ENCODE results near the gene ARHGAP8.
"Not testable (repeated sequence)": the region's sequence is repeated elsewhere in the genome, so short reads cannot be mapped to it uniquely, and the experiment has no call there.

The ARHGAP8 gene

DNA sequence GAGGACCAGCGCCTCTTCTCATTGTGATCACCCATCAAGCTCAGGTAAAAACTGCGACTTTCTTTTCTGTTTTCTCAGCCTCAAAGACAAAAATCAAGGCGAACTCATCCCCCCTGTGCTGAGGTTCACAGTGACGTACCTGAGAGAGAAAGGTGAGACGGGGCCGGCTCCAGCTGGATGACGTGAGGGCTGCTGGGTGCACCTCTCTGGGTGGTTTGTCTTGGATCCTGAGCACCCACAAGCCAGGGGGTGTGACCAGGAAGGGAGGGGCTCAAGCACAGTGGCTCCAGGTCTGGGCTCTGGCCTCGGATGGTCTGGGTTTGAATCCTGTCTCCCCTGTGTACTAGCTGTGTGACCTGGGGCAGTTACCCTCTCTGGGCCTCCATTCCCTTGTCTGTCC, 92.8 kb downstream of the ARHGAP8 start:
- no peak overlapping the region for H3K9ac ChIP-seq (ENCODE audit: low read depth, low read length)
- peaks cover 4% of the 10 kb centered on the region; the same call in 1 of the 2 replicates for H3K36me3 ChIP-seq (ENCODE audit: insufficient read depth, low read depth, low read length)
- no peaks in the 10 kb centered on the region for H3K4me1 ChIP-seq (ENCODE audit: insufficient read depth, low read length)
- no peaks in the 10 kb centered on the region for H3K9me3 ChIP-seq (ENCODE audit: insufficient read depth, low read depth, low read length)
- no peak overlapping the region for H3K4me3 ChIP-seq (ENCODE audit: low read length)
- H3K27me3 ChIP-seq (ENCODE audit: insufficient read depth, low read length), result no peaks in the 10 kb centered on the region
- no peak overlapping the region for H3K27ac ChIP-seq (ENCODE audit: low read length)

DNA sequence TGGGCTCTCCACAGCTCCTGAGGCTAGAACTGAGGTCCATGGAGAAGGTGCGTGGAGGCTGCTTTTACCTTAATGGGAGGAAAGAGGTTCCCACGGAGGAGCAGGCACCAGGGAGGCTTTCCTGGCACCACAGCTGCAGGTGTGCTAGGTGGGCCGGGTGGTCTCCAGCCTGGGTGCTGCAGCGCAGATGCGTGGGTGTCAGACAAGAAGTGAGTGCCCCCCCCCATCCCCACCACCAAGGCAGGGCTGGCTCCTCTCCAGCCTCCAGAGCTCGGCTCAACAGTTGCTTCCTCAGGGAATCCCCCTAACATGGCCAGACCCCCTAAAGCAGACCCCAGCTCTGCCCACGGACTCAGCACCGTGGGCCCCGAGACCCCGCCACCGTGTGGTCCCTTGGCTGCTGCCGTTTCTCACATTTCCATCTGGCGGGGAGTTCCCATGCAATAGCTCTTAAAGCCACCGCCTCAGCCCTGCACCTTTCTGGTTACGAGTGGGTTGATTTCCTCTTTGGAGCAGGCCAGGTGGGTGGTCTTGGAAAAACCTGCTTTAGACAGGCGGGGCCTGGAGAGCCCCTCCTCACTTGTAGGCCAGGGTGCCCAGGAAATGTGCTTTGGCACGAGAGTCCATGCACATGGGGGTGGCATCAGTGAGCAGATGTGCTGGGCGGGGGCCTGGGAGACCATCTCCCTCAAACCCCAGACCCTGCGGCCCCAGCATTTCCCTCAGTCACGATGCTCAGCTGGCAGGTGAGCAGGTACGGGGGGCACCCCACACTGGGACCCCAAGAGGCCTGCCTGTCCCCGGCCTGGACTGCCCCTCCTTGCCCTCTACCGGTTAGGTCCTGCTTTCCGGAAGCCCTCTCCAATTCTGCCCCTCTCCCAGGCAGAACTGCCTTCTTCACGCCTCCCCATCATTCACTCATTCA, 93.7 kb downstream of the ARHGAP8 start:
- Histone ChIP-seq H3K9ac (ENCODE audit: low read depth, low read length) (no peak overlapping the region), H3K9me3 (ENCODE audit: insufficient read depth, low read depth, low read length) (no peaks in the 10 kb centered on the region), H3K4me1 (ENCODE audit: insufficient read depth, low read length) (no peaks in the 10 kb centered on the region), H3K36me3 (ENCODE audit: insufficient read depth, low read depth, low read length) (peaks cover 4% of the 10 kb centered on the region; the same call in 1 of the 2 replicates), H3K27ac (ENCODE audit: low read length) (no peak overlapping the region), H3K27me3 (ENCODE audit: insufficient read depth, low read length) (no peaks in the 10 kb centered on the region), H3K4me3 (ENCODE audit: low read length) (no peak overlapping the region)

DNA sequence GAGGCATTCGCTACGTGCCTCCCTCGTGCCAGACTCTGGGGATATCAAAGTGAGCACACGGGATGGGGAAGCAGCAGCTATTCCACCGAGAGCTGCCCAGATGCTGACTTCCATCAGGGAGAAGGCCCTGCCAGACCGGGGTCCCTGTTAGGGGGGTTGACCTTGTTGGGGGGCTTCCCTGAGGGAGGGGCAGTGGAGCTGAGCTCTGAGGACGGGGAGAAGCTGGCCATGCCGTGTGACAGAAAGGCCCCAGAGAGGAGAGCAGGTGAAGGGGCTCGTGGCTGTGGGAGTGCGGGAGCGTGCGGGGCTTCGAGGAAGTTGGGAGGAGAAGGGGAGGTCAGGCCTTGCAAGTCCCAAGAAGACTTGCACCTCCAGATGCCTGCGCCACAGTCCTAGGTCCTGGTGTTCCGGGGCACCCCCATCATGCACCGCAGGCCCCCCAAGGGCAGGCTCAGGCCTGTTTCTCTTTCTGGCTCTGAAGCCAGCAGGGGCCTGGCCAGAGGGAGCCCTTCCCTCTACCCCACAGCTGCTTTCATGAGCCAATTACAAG, 94.4 kb downstream of the ARHGAP8 start:
- Histone ChIP-seq H3K27ac (ENCODE audit: low read length) (no peak overlapping the region), H3K36me3 (ENCODE audit: insufficient read depth, low read depth, low read length) (peaks cover 4% of the 10 kb centered on the region; the same call in 1 of the 2 replicates), H3K4me3 (ENCODE audit: low read length) (no peak overlapping the region), H3K27me3 (ENCODE audit: insufficient read depth, low read length) (no peaks in the 10 kb centered on the region), H3K4me1 (ENCODE audit: insufficient read depth, low read length) (no peaks in the 10 kb centered on the region), H3K9ac (ENCODE audit: low read depth, low read length) (no peak overlapping the region), H3K9me3 (ENCODE audit: insufficient read depth, low read depth, low read length) (no peaks in the 10 kb centered on the region)

DNA sequence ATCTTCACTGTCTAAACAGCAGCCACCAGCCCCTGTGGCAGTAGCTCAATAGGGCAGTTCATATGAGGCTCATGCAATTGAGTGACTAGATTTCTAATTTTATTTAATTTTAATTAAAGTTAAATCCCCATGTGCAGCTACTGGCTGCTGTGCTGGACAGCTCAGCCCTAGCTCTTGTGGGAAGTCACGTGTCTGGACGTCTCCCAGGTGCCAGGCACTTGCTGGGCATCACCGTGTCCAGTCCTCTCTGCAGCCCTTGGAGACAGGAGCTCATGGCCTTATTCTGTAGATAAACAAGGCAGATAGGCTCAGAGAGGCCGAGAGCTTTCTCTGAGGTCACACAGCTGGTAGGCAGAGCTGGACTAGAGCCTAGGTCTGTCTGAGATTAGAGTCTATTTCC, 95.0 kb downstream of the ARHGAP8 start:
- Histone ChIP-seq H3K4me3 (ENCODE audit: low read length) (no peak overlapping the region), H3K27me3 (ENCODE audit: insufficient read depth, low read length) (no peaks in the 10 kb centered on the region), H3K36me3 (ENCODE audit: insufficient read depth, low read depth, low read length) (peaks cover 4% of the 10 kb centered on the region; the same call in 1 of the 2 replicates), H3K9me3 (ENCODE audit: insufficient read depth, low read depth, low read length) (no peaks in the 10 kb centered on the region), H3K9ac (ENCODE audit: low read depth, low read length) (no peak overlapping the region), H3K4me1 (ENCODE audit: insufficient read depth, low read length) (no peaks in the 10 kb centered on the region), H3K27ac (ENCODE audit: low read length) (no peak overlapping the region)

DNA sequence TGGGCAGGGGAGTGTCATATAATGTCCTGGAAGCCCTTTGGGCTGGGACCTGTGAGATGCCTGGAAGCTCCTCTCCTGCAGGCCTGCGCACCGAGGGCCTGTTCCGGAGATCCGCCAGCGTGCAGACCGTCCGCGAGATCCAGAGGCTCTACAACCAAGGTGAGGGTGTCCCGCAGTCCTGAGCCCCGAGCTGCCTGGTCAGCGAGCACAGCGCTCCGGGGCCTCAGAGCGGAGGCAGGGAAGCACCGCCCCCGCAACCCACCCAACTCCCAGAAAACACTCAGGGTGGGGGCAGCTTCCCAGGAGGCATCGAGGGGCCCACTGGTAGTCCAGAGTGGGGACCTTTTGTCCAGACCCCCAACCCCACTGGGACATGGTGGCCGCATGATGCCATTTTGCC, 95.5 kb downstream of the ARHGAP8 start:
- H3K27me3 ChIP-seq (ENCODE audit: insufficient read depth, low read length), result no peaks in the 10 kb centered on the region
- no peaks in the 10 kb centered on the region for H3K4me1 ChIP-seq (ENCODE audit: insufficient read depth, low read length)
- H3K9me3 ChIP-seq (ENCODE audit: insufficient read depth, low read depth, low read length), result no peaks in the 10 kb centered on the region
- H3K4me3 ChIP-seq (ENCODE audit: low read length), result no peak overlapping the region
- H3K9ac ChIP-seq (ENCODE audit: low read depth, low read length), result no peak overlapping the region
- H3K27ac ChIP-seq (ENCODE audit: low read length), result no peak overlapping the region
- peaks cover 4% of the 10 kb centered on the region; the same call in 1 of the 2 replicates for H3K36me3 ChIP-seq (ENCODE audit: insufficient read depth, low read depth, low read length)

DNA sequence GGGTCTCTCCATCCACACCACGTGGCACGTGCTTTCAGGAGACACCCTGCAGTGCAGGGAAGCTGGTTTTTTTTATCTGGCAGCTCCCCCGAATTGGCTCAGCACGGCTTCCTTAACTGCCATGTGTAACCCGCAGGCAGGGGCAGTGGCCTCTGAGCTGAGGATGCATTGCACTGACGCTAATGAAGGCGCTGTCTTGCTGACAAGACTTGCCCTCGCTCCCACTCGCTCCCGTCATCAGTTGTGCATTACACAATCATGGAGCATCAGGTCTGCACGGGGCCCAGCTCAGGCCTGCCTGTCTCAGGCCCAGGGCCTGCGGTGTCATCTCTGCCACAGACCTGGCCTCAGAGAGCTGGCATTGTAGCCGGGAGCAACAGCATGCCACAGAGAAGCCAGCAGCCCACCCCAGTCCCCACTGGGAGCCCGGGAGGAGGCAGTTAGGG, 95.9 kb downstream of the ARHGAP8 start:
- H3K27me3 ChIP-seq (ENCODE audit: insufficient read depth, low read length), result no peaks in the 10 kb centered on the region
- H3K4me1 ChIP-seq (ENCODE audit: insufficient read depth, low read length), result no peaks in the 10 kb centered on the region
- peaks cover 4% of the 10 kb centered on the region; the same call in 1 of the 2 replicates for H3K36me3 ChIP-seq (ENCODE audit: insufficient read depth, low read depth, low read length)
- H3K9ac ChIP-seq (ENCODE audit: low read depth, low read length), result no peak overlapping the region
- no peak overlapping the region for H3K27ac ChIP-seq (ENCODE audit: low read length)
- H3K4me3 ChIP-seq (ENCODE audit: low read length), result no peak overlapping the region
- H3K9me3 ChIP-seq (ENCODE audit: insufficient read depth, low read depth, low read length), result no peaks in the 10 kb centered on the region

DNA sequence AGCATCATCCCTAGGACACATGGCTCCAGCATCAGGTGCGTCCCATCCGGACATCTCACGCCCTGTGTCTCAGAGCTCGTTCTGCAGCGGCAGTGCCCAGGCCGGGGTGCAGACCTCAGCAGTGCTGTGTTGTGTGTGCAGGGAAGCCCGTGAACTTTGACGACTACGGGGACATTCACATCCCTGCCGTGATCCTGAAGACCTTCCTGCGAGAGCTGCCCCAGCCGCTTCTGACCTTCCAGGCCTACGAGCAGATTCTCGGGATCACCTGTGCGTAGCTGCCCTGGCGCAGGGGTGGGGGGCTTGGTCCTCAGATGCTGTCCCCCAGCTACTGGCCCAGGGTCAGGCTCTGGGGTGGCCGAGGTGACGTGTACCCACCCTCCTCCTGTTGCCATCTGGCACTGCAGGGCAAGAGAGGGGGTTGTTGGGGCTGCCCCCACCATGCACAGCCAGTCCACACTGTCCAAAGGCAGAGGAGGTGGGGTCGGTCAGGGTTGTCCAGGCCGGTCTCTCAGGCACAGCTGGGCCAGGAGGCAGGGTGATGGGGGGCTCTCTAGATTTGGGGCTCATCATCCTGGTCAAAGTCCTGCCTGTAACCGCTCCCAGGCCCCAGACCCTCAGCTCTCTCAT, 96.5 kb downstream of the ARHGAP8 start:
- no peak overlapping the region for H3K9ac ChIP-seq (ENCODE audit: low read depth, low read length)
- no peaks in the 10 kb centered on the region for H3K27me3 ChIP-seq (ENCODE audit: insufficient read depth, low read length)
- no peak overlapping the region for H3K4me3 ChIP-seq (ENCODE audit: low read length)
- no peaks in the 10 kb centered on the region for H3K4me1 ChIP-seq (ENCODE audit: insufficient read depth, low read length)
- peaks cover 4% of the 10 kb centered on the region; the same call in 1 of the 2 replicates for H3K36me3 ChIP-seq (ENCODE audit: insufficient read depth, low read depth, low read length)
- H3K27ac ChIP-seq (ENCODE audit: low read length), result no peak overlapping the region
- H3K9me3 ChIP-seq (ENCODE audit: insufficient read depth, low read depth, low read length), result no peaks in the 10 kb centered on the region

DNA sequence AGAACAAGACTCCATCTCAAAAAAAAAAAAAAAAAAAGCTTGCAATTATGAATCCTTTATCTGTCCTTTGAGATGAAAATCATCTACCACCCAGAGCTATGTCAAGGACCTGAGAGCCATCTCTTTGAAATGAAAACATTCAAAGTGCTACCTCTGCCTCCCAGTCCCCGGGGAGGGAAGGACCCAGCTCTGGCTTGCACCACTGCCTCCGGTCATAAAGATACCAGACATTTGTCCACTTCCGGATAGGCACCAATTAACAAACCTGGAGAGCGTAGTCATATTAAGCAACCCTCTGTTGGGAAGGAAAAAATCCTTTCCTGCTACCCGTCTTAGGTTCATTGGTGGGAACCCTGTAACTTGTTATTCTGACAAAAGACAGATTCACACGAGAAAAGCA, 98.6 kb downstream of the ARHGAP8 start:
- no peaks in the 10 kb centered on the region for H3K27me3 ChIP-seq (ENCODE audit: insufficient read depth, low read length)
- no peak overlapping the region for H3K4me3 ChIP-seq (ENCODE audit: low read length)
- H3K9ac ChIP-seq (ENCODE audit: low read depth, low read length), result no peak overlapping the region
- H3K9me3 ChIP-seq (ENCODE audit: insufficient read depth, low read depth, low read length), result no peaks in the 10 kb centered on the region
- H3K4me1 ChIP-seq (ENCODE audit: insufficient read depth, low read length), result no peaks in the 10 kb centered on the region
- H3K36me3 ChIP-seq (ENCODE audit: insufficient read depth, low read depth, low read length), result peaks cover 6% of the 10 kb centered on the region; the same call in 1 of the 2 replicates
- no peak overlapping the region for H3K27ac ChIP-seq (ENCODE audit: low read length)

DNA sequence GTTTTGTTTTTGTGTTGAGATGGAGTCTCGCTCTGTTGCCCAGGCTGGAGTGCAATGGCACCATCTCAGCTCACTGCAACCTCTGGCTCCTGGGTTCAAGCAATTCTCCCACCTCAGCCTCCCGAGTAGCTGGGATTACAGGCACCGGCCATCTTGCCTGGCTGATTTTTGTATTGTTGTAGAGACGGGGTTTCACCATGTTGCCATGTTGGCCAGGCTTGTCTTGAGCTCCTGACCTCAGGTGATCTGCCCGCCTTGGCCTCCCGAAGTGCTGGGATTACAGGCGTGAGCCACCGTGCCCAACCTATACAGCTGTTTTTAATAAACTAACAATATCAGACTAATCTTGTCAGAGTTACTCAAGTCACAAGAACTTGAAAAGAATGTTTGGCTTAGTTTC, 102.3 kb downstream of the ARHGAP8 start:
- not testable (repeated sequence) for H3K27me3 ChIP-seq (ENCODE audit: insufficient read depth, low read length); H3K9me3 ChIP-seq (ENCODE audit: insufficient read depth, low read depth, low read length); H3K4me3 ChIP-seq (ENCODE audit: low read length); H3K9ac ChIP-seq (ENCODE audit: low read depth, low read length); H3K27ac ChIP-seq (ENCODE audit: low read length); H3K4me1 ChIP-seq (ENCODE audit: insufficient read depth, low read length); H3K36me3 ChIP-seq (ENCODE audit: insufficient read depth, low read depth, low read length)

DNA sequence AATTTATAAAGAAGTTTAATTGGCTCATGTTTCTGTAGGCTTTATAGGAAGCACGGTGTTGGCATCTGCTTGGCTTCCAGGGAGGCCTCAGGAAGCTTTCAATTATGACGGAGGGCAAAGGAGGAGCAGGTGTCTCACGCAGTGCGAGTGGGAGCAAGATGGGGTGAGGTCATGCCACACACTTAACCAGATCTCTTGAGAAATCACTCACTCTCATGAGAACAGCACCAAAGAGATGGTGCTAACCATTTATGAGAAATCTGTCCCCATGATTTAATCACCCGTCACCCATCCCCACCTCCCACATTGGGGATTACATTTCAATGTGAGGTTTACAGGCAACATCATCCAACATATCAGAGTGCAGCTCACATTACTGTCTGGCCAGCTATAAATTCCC, 103.5 kb downstream of the ARHGAP8 start:
- Histone ChIP-seq H3K9ac (ENCODE audit: low read depth, low read length) (no peak overlapping the region), H3K27me3 (ENCODE audit: insufficient read depth, low read length) (no peaks in the 10 kb centered on the region), H3K9me3 (ENCODE audit: insufficient read depth, low read depth, low read length) (no peaks in the 10 kb centered on the region), H3K4me3 (ENCODE audit: low read length) (no peak overlapping the region), H3K4me1 (ENCODE audit: insufficient read depth, low read length) (no peaks in the 10 kb centered on the region), H3K27ac (ENCODE audit: low read length) (no peak overlapping the region), H3K36me3 (ENCODE audit: insufficient read depth, low read depth, low read length) (0 out of 2 replicates have a peak, but pooled peaks cover 3% of the 10 kb centered on the region)

DNA sequence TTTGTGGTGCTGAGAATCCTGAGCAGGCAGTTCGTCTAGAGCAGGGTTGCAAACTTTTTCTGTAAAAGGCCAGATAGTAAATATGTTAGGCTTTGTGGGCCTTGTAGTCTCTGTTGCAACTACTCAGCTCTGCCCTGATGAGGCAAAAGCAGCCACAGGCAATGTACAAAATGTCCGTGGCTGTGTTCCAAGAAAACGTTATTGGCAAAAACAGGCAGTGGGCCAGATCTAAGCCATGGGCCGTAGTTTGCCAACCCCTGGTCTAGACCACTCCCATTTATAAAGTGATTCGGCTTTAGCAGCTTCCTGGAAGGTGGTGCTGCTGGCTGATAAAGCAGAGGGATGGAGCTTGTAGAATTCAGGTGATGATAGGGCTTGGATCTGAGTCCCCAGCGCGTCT, 106.4 kb downstream of the ARHGAP8 start:
- H3K4me3 ChIP-seq (ENCODE audit: low read length); H3K27me3 ChIP-seq (ENCODE audit: insufficient read depth, low read length); H3K9me3 ChIP-seq (ENCODE audit: insufficient read depth, low read depth, low read length); H3K27ac ChIP-seq (ENCODE audit: low read length); H3K36me3 ChIP-seq (ENCODE audit: insufficient read depth, low read depth, low read length); H3K9ac ChIP-seq (ENCODE audit: low read depth, low read length); H3K4me1 ChIP-seq (ENCODE audit: insufficient read depth, low read length): not testable (repeated sequence)

All from iPS-20b (cell line).